Measurements from ENCODE around the gene KCNQ5. TPM values are rescaled to one million over a fixed set of nuclear protein-coding genes. Genes with fewer than 3 reads are reported as not detected.

KCNQ5 gene
- total RNA-seq, 1 experiment from 2014 or later: 17.8 TPM

- intact Hi-C loops (cut with micrococcal nuclease; ENCODE audit: unreplicated experiment): no loop called here
- Histone ChIP-seq H3K4me1 (ENCODE audit: insufficient read depth, low read length, poor library complexity, severe bottlenecking) (peaks cover 26% of the 10 kb centered on the region), H3K4me3 (ENCODE audit: low read depth, low read length, poor library complexity, severe bottlenecking) (no peak overlapping the region), H3K27ac (ENCODE audit: low read depth, low read length, poor library complexity, severe bottlenecking) (no peak overlapping the region), H3K9me3 (ENCODE audit: low read depth, low read length, poor library complexity, severe bottlenecking) (no peaks in the 10 kb centered on the region), H3K27me3 (replicated peaks; ENCODE audit: insufficient read depth, low read depth, low read length, poor library complexity) (no peaks in the 10 kb centered on the region), H3K36me3 (ENCODE audit: insufficient read depth, low read length, poor library complexity, severe bottlenecking) (no peaks in the 10 kb centered on the region)
- CTCF ChIA-PET: no interaction called here
- no peak for DNase-seq (ENCODE audit: low spot score)
- BruUV-seq (replicated peaks): no TSS peak
- POLR2A ChIA-PET (ENCODE audit: low non-redundant PET): no interaction called here
- TF ChIP-seq EZH2 (IDR thresholded peaks at IDR 0.05; ENCODE audit: borderline replicate concordance, low read depth, low read length, poor library complexity, severe bottlenecking) (no peak), CTCF (conservative IDR thresholded peaks at IDR 0.05; ENCODE audit: low read depth, low read length) (no peak)
Measured at GRCh38 chr6:72916906-72917305, 295.0 kb downstream of the KCNQ5 start.

- TF ChIP-seq CTCF (conservative IDR thresholded peaks at IDR 0.05; ENCODE audit: low read depth, low read length) (no peak), EZH2 (IDR thresholded peaks at IDR 0.05; ENCODE audit: borderline replicate concordance, low read depth, low read length, poor library complexity, severe bottlenecking) (no peak)
Measured at GRCh38 chr6:72922401-72922800, 300.5 kb downstream of the KCNQ5 start.

GRCh38 chr6:72925136-72925535 is 303.3 kb downstream of the KCNQ5 start:
- Histone ChIP-seq H3K4me3 (ENCODE audit: low read depth, low read length, poor library complexity, severe bottlenecking) (no peak overlapping the region), H3K27me3 (replicated peaks; ENCODE audit: insufficient read depth, low read depth, low read length, poor library complexity) (no peaks in the 10 kb centered on the region), H3K9me3 (ENCODE audit: low read depth, low read length, poor library complexity, severe bottlenecking) (no peaks in the 10 kb centered on the region), H3K27ac (ENCODE audit: low read depth, low read length, poor library complexity, severe bottlenecking) (no peak overlapping the region), H3K4me1 (ENCODE audit: insufficient read depth, low read length, poor library complexity, severe bottlenecking) (peaks cover 13% of the 10 kb centered on the region), H3K36me3 (ENCODE audit: insufficient read depth, low read length, poor library complexity, severe bottlenecking) (no peaks in the 10 kb centered on the region)
- ChIA-PET CTCF (no interaction called here), POLR2A (ENCODE audit: low non-redundant PET) (no interaction called here)
- intact Hi-C loops (cut with micrococcal nuclease; ENCODE audit: unreplicated experiment): no loop called here
- no TSS peak for BruUV-seq (replicated peaks)
- DNase-seq (ENCODE audit: low spot score): no peak
- TF ChIP-seq CTCF (conservative IDR thresholded peaks at IDR 0.05; ENCODE audit: low read depth, low read length) (no peak), EZH2 (IDR thresholded peaks at IDR 0.05; ENCODE audit: borderline replicate concordance, low read depth, low read length, poor library complexity, severe bottlenecking) (no peak)

More at GRCh38 chr6:72922401-72922800, 300.5 kb downstream of the KCNQ5 start:
- ChIA-PET POLR2A (ENCODE audit: low non-redundant PET) (no interaction called here), CTCF (no interaction called here)
- Histone ChIP-seq H3K4me3 (ENCODE audit: low read depth, low read length, poor library complexity, severe bottlenecking) (no peak overlapping the region), H3K27me3 (replicated peaks; ENCODE audit: insufficient read depth, low read depth, low read length, poor library complexity) (no peaks in the 10 kb centered on the region), H3K9me3 (ENCODE audit: low read depth, low read length, poor library complexity, severe bottlenecking) (no peaks in the 10 kb centered on the region), H3K27ac (ENCODE audit: low read depth, low read length, poor library complexity, severe bottlenecking) (no peak overlapping the region), H3K36me3 (ENCODE audit: insufficient read depth, low read length, poor library complexity, severe bottlenecking) (no peaks in the 10 kb centered on the region), H3K4me1 (ENCODE audit: insufficient read depth, low read length, poor library complexity, severe bottlenecking) (peaks cover 19% of the 10 kb centered on the region)
- intact Hi-C loops (cut with micrococcal nuclease; ENCODE audit: unreplicated experiment): no loop called here
- no TSS peak for BruUV-seq (replicated peaks)
- no peak for DNase-seq (ENCODE audit: low spot score)
